HEK293 (cell line): ENCODE data around the gene MTCL3.

Experiments
- CTCF ChIA-PET: fragments of 350-600 bp; formaldehyde crosslinking; extraction: SDS; loops from one replicate; lab custom pipeline; 2021; ENCODE audit warnings: antibody characterized with exemption; lab: Yijun Ruan, JAX
- POLR2A ChIA-PET: fragments of 300-600 bp; formaldehyde crosslinking; extraction: SDS; loops from one replicate; lab custom pipeline; 2020; ENCODE audit warnings: antibody characterized with exemption, inconsistent platforms; lab: Yijun Ruan, JAX
- H3K27ac ChIP-seq: fragments of 200-500 bp; sonication (Bioruptor generic); 2 replicates; pipeline ENCODE4 v1.5.1; 2014; ENCODE audit warnings: low read depth, low read length, control low read depth, inconsistent platforms; ENCODE audit errors: extremely low read depth
- H3K36me3 ChIP-seq, 2 experiments: fragments of 200-500 bp in 1 of 2; sonication (Bioruptor generic) in 1 of 2; 1 replicate in 1 of 2; 2 replicates in 1 of 2; pipeline ENCODE4 v1.5.1; 2014 to 2017; ENCODE audit warnings: inconsistent platforms in 2 of 2, low read length in 2 of 2; ENCODE audit not compliant: control insufficient read depth in 2 of 2, insufficient read depth in 1 of 2
- H3K4me1 ChIP-seq: fragments of 200-500 bp; sonication (Bioruptor generic); 2 replicates; pipeline ENCODE4 v1.5.1; 2014; ENCODE audit warnings: mild to moderate bottlenecking, low read length, inconsistent platforms; ENCODE audit not compliant: control insufficient read depth, insufficient read depth
- H3K4me3 ChIP-seq: 2 replicates; pipeline ENCODE4 v1.5.1; 2011; ENCODE audit warnings: low read depth, mild to moderate bottlenecking, control low read depth, low read length, moderate library complexity
- H3K9me3 ChIP-seq: fragments of 200-500 bp; sonication (Bioruptor generic); 2 replicates; pipeline ENCODE4 v1.5.1; 2014; ENCODE audit warnings: low read depth, low read length, inconsistent platforms; ENCODE audit not compliant: control insufficient read depth, insufficient read depth
- BCL6B ChIP-seq: fragments of 450-650 bp; formaldehyde crosslinking; IDR thresholded peaks from 2 replicates; pipeline ENCODE4 v1.5.1; 2017; ENCODE audit warnings: missing biosample characterization, missing genetic modification characterization
- CTCF ChIP-seq: fragments of 450-650 bp; formaldehyde crosslinking; IDR thresholded peaks from 2 replicates; pipeline ENCODE4 v1.5.1; 2016; ENCODE audit warnings: missing biosample characterization, missing genetic modification characterization
- EGR2 ChIP-seq: fragments of 450-650 bp; formaldehyde crosslinking; IDR thresholded peaks from 2 replicates; pipeline ENCODE4 v1.5.1; 2016; ENCODE audit warnings: low read depth, missing biosample characterization, missing genetic modification characterization
- KLF9 ChIP-seq: fragments of 450-650 bp; formaldehyde crosslinking; IDR thresholded peaks from 2 replicates; pipeline ENCODE4 v1.5.1; 2016; ENCODE audit warnings: missing biosample characterization, missing genetic modification characterization, low read depth
- OVOL3 ChIP-seq: fragments of 450-650 bp; formaldehyde crosslinking; IDR thresholded peaks from 2 replicates; pipeline ENCODE4 v1.5.1; 2016; ENCODE audit warnings: missing biosample characterization, missing genetic modification characterization
- SP2 ChIP-seq: fragments of 450-650 bp; formaldehyde crosslinking; IDR thresholded peaks from 2 replicates; pipeline ENCODE4 v1.5.1; 2016; ENCODE audit warnings: missing biosample characterization, missing genetic modification characterization
- ZBTB7A ChIP-seq: fragments of 450-650 bp; formaldehyde crosslinking; IDR thresholded peaks from 2 replicates; pipeline ENCODE4 v1.5.1; 2016; ENCODE audit warnings: low read depth, missing biosample characterization, missing genetic modification characterization
- ZBTB8A ChIP-seq: fragments of 450-650 bp; formaldehyde crosslinking; IDR thresholded peaks from 2 replicates; pipeline ENCODE4 v1.5.1; 2016; ENCODE audit warnings: missing biosample characterization, missing genetic modification characterization
- ZFHX2 ChIP-seq: fragments of 450-650 bp; formaldehyde crosslinking; conservative IDR thresholded peaks from 2 replicates; pipeline ENCODE4 v1.5.1; 2016; ENCODE audit warnings: missing biosample characterization, missing genetic modification characterization
- ZNF114 ChIP-seq: fragments of 450-650 bp; formaldehyde crosslinking; IDR thresholded peaks from 2 replicates; pipeline ENCODE4 v1.5.0; 2017; ENCODE audit warnings: missing biosample characterization, missing genetic modification characterization
- ZNF155 ChIP-seq: fragments of 450-650 bp; formaldehyde crosslinking; IDR thresholded peaks from 2 replicates; pipeline ENCODE4 v1.5.1; 2016; ENCODE audit warnings: missing biosample characterization, missing genetic modification characterization
- ZNF18 ChIP-seq: fragments of 450-650 bp; formaldehyde crosslinking; IDR thresholded peaks from 2 replicates; pipeline ENCODE4 v1.5.1; 2016; ENCODE audit warnings: missing biosample characterization, missing genetic modification characterization
- ZNF23 ChIP-seq: fragments of 450-650 bp; formaldehyde crosslinking; IDR thresholded peaks from 2 replicates; pipeline ENCODE4 v1.5.1; 2016; ENCODE audit warnings: missing biosample characterization, missing genetic modification characterization, borderline replicate concordance
- ZNF24 ChIP-seq: fragments of 450-650 bp; formaldehyde crosslinking; IDR thresholded peaks from 2 replicates; pipeline ENCODE4 v1.5.1; 2016; ENCODE audit warnings: missing biosample characterization, missing genetic modification characterization
- ZNF248 ChIP-seq: fragments of 450-650 bp; formaldehyde crosslinking; IDR thresholded peaks from 2 replicates; pipeline ENCODE4 v1.5.1; 2017; ENCODE audit warnings: missing biosample characterization, missing genetic modification characterization
- ZNF341 ChIP-seq: fragments of 450-650 bp; formaldehyde crosslinking; IDR thresholded peaks from 2 replicates; pipeline ENCODE4; 2016; ENCODE audit warnings: low read depth, missing biosample characterization, missing genetic modification characterization
- ZNF362 ChIP-seq: fragments of 450-650 bp; formaldehyde crosslinking; IDR thresholded peaks from 2 replicates; pipeline ENCODE4 v1.5.1; 2016; ENCODE audit warnings: missing biosample characterization, missing genetic modification characterization
- ZNF530 ChIP-seq: fragments of 450-650 bp; formaldehyde crosslinking; IDR thresholded peaks from 2 replicates; pipeline ENCODE4 v1.5.1; 2016; ENCODE audit warnings: low read depth, missing biosample characterization, missing genetic modification characterization
- ZNF549 ChIP-seq: fragments of 450-650 bp; IDR thresholded peaks from 2 replicates; pipeline ENCODE4 v1.5.1; 2018; ENCODE audit warnings: missing biosample characterization, missing genetic modification characterization, mild to moderate bottlenecking, inconsistent platforms, moderate library complexity
- ZNF560 ChIP-seq: fragments of 450-650 bp; formaldehyde crosslinking; IDR thresholded peaks from 2 replicates; pipeline ENCODE4 v1.5.1; 2017; ENCODE audit warnings: missing biosample characterization, missing genetic modification characterization, borderline replicate concordance
- ZNF571 ChIP-seq: fragments of 450-650 bp; formaldehyde crosslinking; IDR thresholded peaks from 2 replicates; pipeline ENCODE4 v1.5.0; 2017; ENCODE audit warnings: missing biosample characterization, missing genetic modification characterization
- ZNF623 ChIP-seq: fragments of 450-650 bp; formaldehyde crosslinking; IDR thresholded peaks from 2 replicates; pipeline ENCODE4 v1.5.1; 2016; ENCODE audit warnings: missing biosample characterization, missing genetic modification characterization
- ZNF639 ChIP-seq: fragments of 450-650 bp; formaldehyde crosslinking; IDR thresholded peaks from 2 replicates; pipeline ENCODE4 v1.5.1; 2016; ENCODE audit warnings: missing biosample characterization, missing genetic modification characterization
- ZNF645 ChIP-seq: fragments of 450-650 bp; formaldehyde crosslinking; IDR thresholded peaks from 2 replicates; pipeline ENCODE4; 2016; ENCODE audit warnings: missing biosample characterization, missing genetic modification characterization
- ZNF660 ChIP-seq: fragments of 450-650 bp; IDR thresholded peaks from 2 replicates; pipeline ENCODE4 v1.5.1; 2018; ENCODE audit warnings: missing biosample characterization, mild to moderate bottlenecking, missing genetic modification characterization

MTCL3 gene

GRCh38 chr6:127489248-127489647, 29.9 kb downstream of the MTCL3 start:
- Histone ChIP-seq H3K4me1 (no peaks in the 10 kb centered on the region), H3K36me3 (no peaks in the 10 kb centered on the region), H3K9me3 (no peaks in the 10 kb centered on the region), H3K4me3 (no peak overlapping the region), H3K27ac (no peak overlapping the region)
- ChIA-PET POLR2A (interaction anchor here (0.6 kb wide), 1 partner anchor 23 kb away, joined by 6 read pairs; no protein-coding TSS in a partner anchor), CTCF (interaction anchor here (0.6 to 2.0 kb wide), 5 partner anchors 8 to 27 kb away, joined by 3 to 11 read pairs (median 3); no protein-coding TSS in a partner anchor)
- TF ChIP-seq CTCF (tag by site-specific recombination) (no peak), ZNF23 (tag by site-specific recombination) (no peak), ZBTB7A (tag by site-specific recombination) (no peak), ZNF341 (tag by site-specific recombination) (no peak), ZNF248 (no peak), ZNF362 (tag by site-specific recombination) (no peak), ZNF18 (no peak), ZNF639 (tag by site-specific recombination) (no peak), ZNF114 (tag by site-specific recombination) (no peak), ZNF571 (no peak), ZNF530 (tag by site-specific recombination) (no peak), ZNF660 (tag by site-specific recombination) (no peak), ZBTB8A (no peak), ZNF560 (tag by site-specific recombination) (no peak), BCL6B (tag by site-specific recombination) (no peak), OVOL3 (no peak), ZNF549 (tag by site-specific recombination) (no peak), ZNF155 (no peak)
- TF ChIP-seq, all 188 proteins: peak for 0

GRCh38 chr6:127486934-127487333, 32.2 kb downstream of the MTCL3 start:
- TF ChIP-seq ZNF623 (tag by site-specific recombination), result no peak
- TF ChIP-seq EGR2, result no peak
- no peak for TF ChIP-seq ZNF645 (tag by site-specific recombination)
- TF ChIP-seq SP2 (tag by site-specific recombination), result no peak
- TF ChIP-seq ZFHX2, result no peak
- TF ChIP-seq KLF9 (tag by site-specific recombination), result no peak
- TF ChIP-seq ZNF530 (tag by site-specific recombination), result no peak
- TF ChIP-seq ZNF24 (tag by site-specific recombination), result no peak
- TF ChIP-seq, all 188 proteins: peak for 0
- H3K36me3 ChIP-seq, result no peaks in the 10 kb centered on the region
- H3K4me1 ChIP-seq, result peaks cover 7% of the 10 kb centered on the region; the same call in 1 of the 2 replicates
- ChIA-PET POLR2A (no interaction called here), CTCF (interaction anchor here (0.6 to 7.3 kb wide), 3 partner anchors 30 to 187 kb away, joined by 4 to 54 read pairs (median 9); partner anchors contain the start of gene MTCL3)
- no peak overlapping the region for H3K4me3 ChIP-seq
- no peak overlapping the region for H3K27ac ChIP-seq
- no peaks in the 10 kb centered on the region for H3K9me3 ChIP-seq
